Measurements from ENCODE around the gene PNPLA8.
"Not testable (repeated sequence)": the region's sequence is repeated elsewhere in the genome, so short reads cannot be mapped to it uniquely, and the experiment has no call there.

The PNPLA8 gene

DNA sequence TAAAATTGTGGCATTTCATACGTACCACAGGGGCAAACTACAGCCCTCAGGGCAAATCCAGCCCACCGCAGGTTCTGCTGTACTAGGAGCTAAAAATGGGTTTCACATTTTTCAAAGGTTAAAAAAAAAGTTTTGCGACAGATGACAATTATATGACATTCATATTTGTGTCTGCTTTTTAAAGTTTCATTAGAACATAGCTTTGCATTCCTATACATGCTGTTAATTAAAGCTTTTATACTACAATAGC lies 758 bp upstream of the PNPLA8 start:
- no peak for DNase-seq

DNA sequence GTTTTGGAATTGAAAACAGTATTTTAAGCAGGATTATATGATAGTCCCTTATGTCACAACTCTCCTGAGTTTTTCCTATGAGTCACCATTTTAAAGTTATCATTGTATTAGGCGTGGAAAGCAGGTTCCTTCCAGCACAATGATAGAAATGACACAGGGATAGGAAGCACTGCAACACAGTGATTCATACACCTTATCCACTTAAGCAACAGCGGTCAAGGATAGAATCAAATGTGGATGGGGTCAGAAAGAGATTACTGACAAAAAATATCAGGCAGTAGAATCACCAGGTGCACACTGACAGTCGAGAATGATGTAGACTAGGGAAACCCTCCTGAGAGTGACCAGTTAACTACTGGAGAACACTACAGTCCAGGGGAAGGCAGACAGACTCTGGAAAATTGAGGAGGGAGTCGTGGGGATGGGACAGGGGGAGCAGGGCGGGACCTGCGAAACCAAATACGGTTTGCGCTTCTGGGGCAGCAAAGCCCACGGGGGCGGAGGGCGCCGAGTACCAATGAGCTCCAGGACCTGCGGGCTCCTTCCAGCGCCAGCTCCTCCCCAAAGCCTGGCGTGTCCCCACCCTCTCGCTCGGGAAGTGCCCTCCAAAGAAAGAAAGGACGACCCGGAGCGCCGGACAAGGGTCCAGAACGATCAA lies 479 bp downstream of the PNPLA8 start:
- peak; percentile 60 for DNase-seq

DNA sequence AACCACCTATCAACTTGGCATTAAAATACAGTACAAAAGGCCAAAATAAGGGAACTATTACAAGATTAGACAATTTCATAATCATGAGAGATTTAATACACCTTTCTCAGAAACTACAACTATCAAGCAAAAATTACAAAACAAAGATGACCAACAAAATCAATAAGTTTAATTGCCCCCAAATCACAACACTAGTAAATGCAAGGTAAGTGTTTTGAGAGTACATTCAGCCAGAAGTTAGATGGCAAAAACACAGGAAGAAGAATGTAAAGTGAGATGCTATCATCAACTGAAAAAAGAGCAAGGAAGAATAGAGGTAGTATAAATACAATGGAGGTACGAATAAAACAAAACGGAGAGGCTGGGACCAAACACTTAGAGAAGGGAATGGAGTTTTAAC lies 3.2 kb downstream of the PNPLA8 start:
- DNase-seq = no peak

DNA sequence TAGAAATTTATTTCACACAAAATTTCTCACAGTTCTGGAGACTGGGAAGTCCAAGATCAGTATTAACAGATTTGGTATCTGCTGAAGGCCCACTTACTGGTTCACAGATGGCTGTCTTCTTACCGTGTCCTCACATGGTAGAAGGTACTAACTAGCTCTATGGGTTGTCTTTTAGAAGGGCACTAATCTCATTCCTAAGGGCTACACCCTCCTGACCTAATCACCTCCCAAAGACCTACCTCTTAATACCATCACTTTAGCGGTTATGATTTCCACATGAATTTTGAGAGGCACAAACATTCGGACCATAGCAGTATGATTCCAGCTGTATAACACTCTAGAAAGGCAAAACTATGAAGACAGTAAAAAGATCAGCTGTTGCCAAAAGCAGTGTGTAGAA lies 8.0 kb downstream of the PNPLA8 start:
- no peak for DNase-seq

DNA sequence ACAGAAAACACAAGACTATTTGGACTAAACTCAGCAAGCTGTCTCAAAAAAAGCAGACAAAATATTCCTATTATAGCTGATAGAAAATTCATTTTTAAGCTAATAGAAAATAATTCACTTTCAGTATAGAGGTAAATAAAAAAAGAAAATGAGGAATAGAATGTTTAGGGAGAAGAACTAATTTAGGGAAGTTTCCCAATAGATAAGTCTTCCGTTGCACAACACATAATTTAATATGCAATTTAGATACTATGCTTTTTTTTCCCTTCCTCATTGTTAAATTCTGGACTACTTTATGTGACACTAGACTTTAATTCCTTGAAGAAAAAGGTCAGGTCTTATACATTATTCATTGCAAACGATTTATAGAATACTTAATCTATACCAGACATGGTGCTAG lies 10.3 kb downstream of the PNPLA8 start:
- no peak for DNase-seq

DNA sequence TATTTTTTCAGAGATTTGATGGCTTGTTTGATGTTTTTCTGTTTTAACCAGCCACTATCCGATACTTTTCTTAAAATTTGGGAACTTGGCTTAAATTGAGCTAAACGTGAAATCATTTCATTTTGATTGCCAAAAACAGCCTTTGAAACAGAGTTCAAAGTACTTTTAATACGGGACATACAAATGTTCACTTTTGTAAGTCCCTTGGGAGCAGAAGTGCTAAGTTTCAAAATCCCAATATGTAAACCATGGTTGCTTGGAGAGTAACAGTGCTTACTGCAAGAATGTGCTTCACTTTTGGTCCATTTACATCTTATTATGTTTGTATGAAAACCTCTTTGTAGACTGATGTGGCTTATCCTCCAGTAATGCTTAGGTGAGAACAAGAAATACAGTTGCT lies 10.9 kb downstream of the PNPLA8 start:
- DNase-seq = no peak

DNA sequence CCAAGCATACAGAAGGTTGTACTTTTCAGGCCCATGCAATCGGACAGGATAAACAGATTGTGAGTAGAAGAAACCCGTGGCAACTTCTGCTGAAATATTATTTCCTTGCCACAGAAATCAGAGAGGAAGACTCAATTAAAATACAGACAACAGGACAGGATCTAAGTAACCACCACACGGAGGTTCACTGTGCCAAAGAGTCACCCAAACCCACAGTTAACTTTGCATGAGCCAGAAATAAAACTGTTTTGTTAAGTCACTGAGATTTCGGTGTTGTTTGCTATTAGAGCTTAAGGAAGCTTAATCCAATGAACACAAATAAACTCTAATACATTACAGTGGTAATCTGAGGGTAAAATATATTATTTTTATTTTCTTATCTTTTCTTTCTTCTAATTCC lies 14.0 kb downstream of the PNPLA8 start:
- DNase-seq = no peak

DNA sequence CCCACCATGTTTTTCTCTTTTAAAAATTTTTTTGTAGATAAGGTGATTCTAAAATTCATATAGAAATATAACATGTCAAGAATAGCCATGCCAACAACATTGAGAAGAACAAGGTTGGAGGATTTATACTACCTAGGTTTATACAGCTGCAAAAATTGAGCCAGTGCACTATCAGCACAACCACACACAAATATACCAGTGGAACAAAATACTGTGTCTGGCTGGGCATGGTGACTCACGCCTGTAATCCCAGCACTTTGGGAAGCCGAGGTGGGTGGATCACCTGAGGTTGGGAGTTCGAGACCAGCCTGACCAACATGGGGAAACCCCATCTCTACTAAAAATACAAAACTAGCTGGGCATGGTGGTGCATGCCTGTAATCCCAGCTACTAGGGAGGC lies 21.4 kb downstream of the PNPLA8 start:
- not testable (repeated sequence) for DNase-seq

DNA sequence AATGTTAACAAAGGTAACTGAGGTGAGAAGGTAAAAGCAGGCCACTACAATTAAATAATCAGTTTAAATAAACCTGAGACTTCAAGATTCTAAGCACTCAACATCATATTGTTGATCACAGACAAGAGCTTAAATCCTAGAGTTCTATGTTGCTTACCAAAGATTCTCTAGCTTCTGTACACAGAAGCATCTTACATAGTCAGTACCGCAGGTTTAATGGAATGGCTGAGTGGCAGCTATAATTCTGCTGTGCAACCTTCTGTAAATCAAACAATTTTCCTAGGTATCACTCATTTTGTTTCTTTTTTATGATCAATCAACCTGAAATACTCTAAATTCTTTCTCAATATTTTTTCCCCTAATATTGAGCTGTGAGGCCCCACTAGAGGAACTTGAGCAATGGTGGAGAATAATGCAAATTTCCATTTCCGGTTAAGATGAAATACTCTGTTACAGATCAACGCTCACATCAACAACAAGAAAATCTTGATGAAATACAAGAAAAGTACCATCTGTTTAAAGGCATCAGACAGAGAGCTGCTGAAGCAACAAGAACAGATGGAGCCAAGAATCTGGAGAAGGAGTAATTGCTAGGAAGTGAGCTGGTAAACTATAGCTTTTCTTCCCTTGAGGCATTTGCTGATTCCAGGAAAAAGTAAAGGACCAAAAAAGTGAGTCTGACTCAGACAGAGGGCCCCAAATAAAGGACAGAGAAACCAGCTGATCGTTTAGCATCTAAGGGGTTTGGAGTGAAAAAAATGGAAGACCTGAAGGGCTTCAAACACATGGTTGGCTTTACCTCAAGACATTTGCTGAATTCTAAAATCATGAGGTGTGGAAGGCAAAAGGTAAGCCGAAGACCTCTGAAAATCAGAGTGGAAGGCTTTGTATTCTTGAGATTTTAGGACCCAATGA lies 22.6 kb downstream of the PNPLA8 start:
- peak; percentile 84 for DNase-seq

DNA sequence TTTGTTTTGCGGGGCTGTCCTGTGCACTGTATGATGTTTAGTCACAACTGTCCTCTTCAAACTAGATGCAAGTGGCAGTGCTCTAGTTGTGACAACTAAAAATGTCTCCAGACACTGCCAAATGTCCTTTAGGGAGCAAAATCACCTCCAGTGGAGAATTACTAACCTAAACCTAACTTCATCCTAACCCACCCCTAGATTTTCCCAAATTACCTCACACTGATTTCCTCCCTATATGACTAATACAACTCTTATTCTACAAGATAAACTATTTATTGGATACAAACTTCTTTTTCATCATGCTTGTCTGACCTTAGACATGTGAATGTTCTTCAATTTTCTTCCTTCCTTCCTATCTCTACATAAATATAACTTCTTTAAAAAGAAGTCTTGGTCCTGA lies 26.4 kb downstream of the PNPLA8 start:
- no peak for DNase-seq

DNA sequence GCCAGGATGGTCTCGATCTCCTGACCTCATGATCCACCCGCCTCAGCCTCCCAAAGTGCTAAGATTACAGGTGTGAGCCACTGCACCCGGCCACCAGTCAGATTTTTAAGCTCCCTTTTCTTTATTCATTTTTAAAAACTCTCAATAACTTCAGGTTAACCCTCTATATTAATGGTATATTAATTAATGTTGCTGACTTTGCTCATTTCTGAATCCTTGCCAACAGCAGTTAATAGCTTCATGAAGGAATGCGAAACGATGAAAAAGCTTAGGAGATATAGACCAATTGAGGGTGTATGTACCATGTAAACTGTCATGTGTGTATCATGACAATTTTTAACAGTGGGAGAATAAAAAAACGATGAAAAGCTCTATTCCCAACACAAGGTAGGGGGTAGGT lies 27.5 kb downstream of the PNPLA8 start:
- DNase-seq = no peak

DNA sequence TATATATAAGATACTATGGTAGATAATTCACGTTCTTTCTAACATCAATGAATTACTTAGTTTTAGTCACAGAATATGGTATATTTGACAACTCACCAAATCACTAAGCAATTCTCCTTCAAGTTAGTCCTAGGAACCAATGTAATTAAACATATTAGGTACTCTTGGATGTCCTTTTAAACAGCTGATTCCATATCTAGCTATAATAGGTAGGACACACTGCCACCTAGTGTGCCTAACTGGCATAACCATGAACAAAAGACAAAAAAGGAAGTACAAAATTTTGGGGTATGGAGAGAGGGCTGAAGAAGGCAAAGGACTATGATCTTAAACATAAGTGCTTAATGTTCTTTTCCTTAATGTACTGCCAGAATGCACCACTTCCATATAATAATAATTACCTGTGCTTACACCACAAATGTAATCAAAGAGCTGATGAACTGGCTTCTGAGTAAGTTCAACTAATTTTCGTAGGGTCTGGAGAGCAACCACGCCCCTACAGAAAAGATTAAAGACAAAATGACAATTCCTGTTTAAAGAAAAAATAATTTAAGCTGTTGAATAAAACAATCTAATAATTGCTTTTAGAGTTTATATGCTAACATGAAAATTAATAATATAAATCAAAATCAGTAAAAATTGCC lies 28.7 kb downstream of the PNPLA8 start:
- DNase-seq = peak; percentile 9

DNA sequence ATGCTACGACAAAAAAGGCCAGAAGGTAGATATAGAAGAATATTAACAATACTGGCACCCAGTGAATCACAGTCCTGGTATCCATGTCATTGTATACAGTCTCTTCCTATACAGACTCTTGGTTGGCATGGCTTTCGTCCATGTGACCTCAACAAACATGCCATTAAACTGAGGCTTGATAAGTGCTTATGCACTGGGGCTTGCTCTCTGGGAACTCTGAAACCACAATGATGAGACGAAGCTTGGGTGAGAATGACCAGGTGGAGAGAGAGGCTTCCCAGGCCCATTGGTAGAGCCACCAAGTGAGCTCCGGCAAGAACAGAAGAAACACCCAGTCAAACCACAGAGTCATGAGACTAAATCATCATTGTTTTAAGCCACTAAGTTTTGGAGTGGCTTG lies 33.2 kb downstream of the PNPLA8 start:
- DNase-seq = no peak

DNA sequence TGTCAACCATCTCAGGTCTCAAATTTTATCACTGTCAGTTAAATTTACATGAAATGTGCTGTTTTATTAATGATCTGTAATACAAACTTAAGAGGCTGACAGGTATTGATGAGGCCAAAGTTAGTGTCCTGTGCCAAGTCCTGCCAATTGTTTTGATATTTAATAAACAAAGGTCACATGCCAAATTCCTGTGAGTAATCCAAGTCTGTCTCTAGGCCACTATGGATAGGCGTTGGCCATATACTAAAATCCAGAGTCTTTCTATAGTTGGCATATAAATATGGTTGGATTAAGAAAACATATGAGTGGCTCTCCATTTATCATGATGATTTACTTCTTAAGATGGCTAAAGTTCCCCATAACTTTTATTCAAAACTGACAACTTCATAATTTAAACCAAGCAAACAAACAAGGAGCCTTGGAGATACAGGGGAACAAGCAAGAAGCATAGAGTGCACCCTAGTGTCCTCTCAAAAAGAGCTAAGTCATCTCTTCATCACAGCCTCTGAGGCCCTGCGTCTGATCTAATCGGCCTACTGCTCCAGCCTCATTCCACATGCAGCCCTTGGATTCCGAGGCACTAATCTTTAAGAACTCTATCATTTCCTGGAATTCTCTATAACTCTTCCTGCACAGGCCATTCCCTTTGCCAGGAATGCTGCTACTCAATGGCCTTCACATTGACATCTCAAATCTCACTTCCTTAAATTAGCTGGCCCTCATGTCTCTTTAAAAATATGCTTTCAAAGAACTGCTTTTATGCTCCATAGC lies 37.0 kb downstream of the PNPLA8 start:
- no peak for DNase-seq

DNA sequence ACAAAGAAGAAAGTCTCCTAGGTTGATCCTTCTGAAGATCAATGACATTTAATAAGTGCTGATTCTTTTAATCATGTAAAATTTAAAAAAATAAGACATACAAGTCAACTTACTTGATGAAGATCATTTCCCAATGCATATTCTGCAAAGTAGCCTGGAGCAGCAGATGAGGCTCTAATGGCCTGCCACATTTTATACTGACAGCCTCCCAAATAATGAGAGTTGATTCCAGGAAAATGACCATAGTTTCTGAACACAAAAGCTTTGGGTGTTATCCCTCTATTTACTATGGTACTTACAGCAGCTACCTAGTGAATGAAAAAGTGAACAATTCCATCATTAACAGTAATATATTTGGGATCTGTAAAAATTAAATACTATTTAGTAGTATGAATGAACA lies 38.3 kb downstream of the PNPLA8 start:
- no peak for DNase-seq

DNA sequence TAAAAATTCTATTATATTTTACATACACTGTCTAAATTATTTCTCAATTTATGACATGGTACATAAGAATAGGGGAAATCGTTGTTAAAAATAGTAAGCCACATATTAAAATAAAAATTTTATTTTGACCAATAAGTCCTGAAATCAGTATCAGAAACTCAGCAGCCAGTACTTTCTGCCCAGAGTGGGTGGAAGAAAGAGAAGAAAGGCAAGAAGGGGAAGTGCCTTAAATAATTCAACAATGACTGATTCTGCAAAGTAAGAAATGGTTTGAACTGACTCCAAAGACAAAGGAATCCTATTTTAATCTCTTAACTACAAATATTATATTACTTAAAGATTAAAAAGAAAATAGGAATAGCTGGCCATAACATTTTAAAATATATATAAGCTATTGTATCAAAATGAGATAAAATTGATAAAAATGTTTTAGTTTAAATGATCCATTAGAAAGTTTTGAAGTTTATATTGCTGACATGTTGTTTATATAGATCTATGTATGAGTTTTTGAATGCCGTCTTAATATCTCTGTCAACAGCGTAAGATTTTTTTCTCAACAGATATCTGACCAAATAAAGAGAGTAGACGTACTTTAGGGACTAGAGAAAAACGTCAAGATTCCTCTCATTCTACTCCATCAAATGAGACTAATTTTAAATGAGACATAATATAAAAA lies 39.5 kb downstream of the PNPLA8 start:
- DNase-seq = no peak

DNA sequence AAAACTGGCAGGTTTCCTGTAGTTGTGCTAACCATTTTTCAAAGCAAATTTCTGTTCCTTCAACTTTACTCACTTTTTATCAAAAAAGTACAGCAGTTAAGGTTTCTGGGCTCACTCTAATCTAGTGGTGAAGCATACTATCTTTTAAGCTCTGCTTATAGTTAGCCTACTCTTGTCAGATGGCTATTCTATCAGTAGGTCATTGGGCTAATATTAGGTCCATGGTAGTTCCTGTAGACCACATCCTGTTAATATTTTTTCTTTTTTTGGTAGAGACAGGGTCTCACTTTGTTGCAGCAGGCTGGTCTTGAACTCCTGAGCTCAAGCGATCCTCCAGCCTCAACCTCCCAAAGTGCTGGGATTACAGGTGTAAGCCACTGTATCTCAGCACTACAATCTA lies 41.8 kb downstream of the PNPLA8 start:
- DNase-seq = no peak

DNA sequence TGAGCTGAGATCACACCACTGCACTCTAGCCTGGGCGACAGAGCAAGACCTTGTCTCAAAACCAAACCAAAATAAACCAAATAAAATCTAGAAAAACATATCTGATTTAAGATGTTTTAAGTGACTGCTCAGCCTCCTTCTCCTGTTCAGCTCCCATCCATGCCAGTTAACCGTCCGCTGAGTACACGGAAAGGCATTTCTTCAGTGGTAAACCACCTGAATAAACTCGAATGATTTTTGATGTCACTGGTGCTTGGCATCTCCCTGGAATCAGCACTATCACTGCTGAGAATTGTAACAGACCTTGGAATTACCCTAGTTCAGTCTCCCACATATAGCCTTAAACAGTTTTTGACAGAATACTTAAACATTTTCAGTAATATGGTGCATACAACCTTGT lies 45.6 kb downstream of the PNPLA8 start:
- no peak for DNase-seq

DNA sequence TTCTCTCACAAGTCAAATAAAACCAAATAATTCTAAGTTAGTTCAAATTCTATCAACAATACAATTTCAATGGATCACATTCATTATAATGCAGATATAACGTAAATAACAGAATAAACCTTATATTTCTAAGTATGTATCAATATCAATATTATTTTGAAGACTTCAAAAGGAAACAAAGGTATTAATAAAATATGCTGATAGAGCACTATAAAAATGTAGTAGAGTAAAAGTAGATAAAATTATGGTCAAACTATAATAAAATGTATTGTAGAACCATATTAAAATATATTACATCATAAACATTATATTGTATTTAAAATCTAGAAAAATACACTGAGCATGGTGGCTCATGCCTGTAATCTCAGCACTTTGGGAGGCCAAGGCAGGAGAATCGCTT lies 46.2 kb downstream of the PNPLA8 start:
- DNase-seq = no peak

DNA sequence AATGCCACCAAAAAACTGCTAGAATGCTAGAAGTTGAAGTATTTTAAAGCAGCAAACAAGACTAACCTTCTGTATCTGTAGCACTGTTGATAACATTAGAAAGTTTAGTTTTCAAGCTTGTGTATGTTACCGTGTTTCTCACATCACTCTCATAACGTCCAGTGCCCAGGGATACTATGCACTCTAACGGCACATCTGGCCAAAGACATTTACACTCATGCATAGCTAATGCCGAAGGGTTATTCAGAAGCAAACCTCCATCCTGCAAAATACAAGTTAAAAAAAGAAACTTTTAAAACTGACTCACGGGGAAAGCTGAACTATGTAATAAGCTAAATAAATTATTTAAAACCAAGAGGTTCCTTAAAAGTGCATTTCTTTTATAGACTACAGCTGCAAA lies 46.8 kb downstream of the PNPLA8 start:
- DNase-seq = no peak

DNA sequence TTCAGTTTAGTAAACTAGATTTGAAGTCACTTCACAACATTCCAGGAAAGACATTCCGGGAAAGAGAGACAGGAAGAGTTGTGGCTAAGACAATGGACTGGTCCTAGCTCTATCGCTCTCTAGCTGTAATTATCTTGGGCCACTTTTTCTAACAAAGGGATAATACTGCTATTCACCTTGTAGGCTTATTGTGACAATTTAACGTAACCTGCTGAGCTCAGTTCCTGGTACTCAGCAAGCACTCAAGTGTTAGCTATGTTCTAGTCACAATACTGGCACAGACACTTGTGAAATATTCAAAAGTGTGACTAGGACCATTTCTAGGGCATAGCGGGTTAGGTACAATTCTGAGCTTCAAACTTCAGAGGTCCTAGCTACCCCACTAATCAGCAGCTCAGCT lies 57.7 kb downstream of the PNPLA8 start:
- DNase-seq = no peak

DNA sequence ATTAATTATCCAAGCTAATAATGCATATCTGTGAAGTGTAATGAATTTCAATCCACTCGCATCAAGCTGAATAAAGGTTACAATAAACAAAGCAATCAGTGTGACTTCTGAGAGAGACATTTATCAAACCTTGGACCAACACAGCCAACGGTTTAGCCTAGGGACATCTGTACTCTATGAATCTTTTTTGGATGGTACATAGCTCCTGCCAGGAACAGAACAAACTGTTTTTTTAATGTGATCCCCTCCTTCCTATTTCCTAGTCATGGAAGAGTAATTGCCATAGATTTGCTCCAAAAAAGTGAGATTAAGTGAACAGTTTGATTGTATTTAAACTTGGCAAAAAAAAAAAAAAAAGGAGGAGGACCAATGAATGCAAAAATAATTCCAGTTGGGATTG lies 58.5 kb downstream of the PNPLA8 start:
- no peak for DNase-seq

DNA sequence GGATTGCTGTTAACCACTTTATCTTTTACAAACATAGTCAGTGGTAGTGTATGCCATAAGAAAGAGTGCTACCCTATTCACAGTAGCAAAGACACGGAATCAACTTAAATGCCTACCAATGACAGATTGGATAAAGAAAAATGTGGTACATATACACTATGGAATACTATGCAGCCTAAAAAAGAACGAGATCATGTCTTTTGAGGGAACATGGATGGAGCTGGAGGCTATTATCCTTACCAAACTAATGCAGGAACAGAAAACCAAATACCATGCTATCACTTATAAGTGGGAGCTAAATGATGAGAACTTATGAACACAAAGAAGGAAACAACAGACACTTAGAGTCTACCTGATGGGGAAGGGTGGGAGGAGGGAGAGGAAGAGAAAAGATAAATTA lies 59.6 kb downstream of the PNPLA8 start:
- not testable (repeated sequence) for DNase-seq
